T-cell (primary cell): ENCODE measurements around the gene AUH. TPM values are rescaled to one million over a fixed set of nuclear protein-coding genes. Genes with fewer than 3 reads are reported as not detected.

ENCODE experiments used
- ATAC-seq, 4 experiments: fragments of 200-7000 bp in 3 of 4; fragments of 150-1000 bp in 1 of 4; cut with Tn5 transposase; replicated peaks in 1 of 4; 1 replicate in 3 of 4; 2 replicates in 1 of 4; pipeline ENCODE4 v1.10.0; 2021; ENCODE audit warnings: moderate library complexity in 3 of 4, mild to moderate bottlenecking in 2 of 4, moderate number of reproducible peaks in 1 of 4
- CTCF ChIA-PET, 2 donors: fragments of 300-600 bp; sonication (Branson Sonifier 250); formaldehyde crosslinking; loops; one replicate each; lab custom pipeline; 2022; ENCODE audit warnings: antibody characterized with exemption in 2 of 2; lab: Charles Lee
- POLR2A ChIA-PET, 2 donors: fragments of 300-600 bp; sonication (Branson Sonifier 250); formaldehyde crosslinking; loops; one replicate each; lab custom pipeline; 2022; ENCODE audit warnings: antibody characterized with exemption in 2 of 2; lab: Charles Lee
- DNase-seq, 35 experiments: peaks; one replicate each; pipeline versions ENCODE4 v3.0.0 to v3.0.0-alpha.2; 2013 to 2023
- H3K27ac ChIP-seq: one replicate; pipeline ENCODE4 v1.5.1; 2013; ENCODE audit warnings: low read length
- H3K27me3 ChIP-seq, 2 experiments: replicated peaks in 1 of 2; 1 replicate in 1 of 2; 2 replicates in 1 of 2; pipeline versions ENCODE4 v1.6.1 to v1.7.0; 2013; ENCODE audit warnings: low read length in 1 of 2, mixed read lengths in 1 of 2; ENCODE audit not compliant: control insufficient read depth in 2 of 2, insufficient read depth in 2 of 2; ENCODE audit errors: extremely low read depth in 1 of 2
- H3K36me3 ChIP-seq, 2 donors: 1 replicate in 1 of 2; 2 replicates in 1 of 2; pipeline versions ENCODE4 v1.6.1 to v1.7.0; 2013; ENCODE audit warnings: low read length in 1 of 2; ENCODE audit not compliant: control insufficient read depth in 2 of 2, insufficient read depth in 1 of 2; ENCODE audit errors: extremely low read depth in 1 of 2
- H3K4me1 ChIP-seq, 2 experiments: 1 replicate in 1 of 2; 2 replicates in 1 of 2; pipeline versions ENCODE4 v1.6.1 to v1.7.0; 2013; ENCODE audit warnings: low read length in 2 of 2, mixed read lengths in 1 of 2; ENCODE audit not compliant: insufficient read depth in 2 of 2, control insufficient read depth in 1 of 2; ENCODE audit errors: extremely low read depth in 1 of 2
- H3K4me3 ChIP-seq, 2 donors: 1 replicate in 1 of 2; 2 replicates in 1 of 2; pipeline versions ENCODE4 v1.5.1 to v1.7.0; 2013; ENCODE audit warnings: mild to moderate bottlenecking in 2 of 2, low read length in 1 of 2, moderate library complexity in 1 of 2; ENCODE audit not compliant: control insufficient read depth in 1 of 2; ENCODE audit errors: extremely low read depth in 1 of 2
- H3K9me3 ChIP-seq: 2 replicates; pipeline ENCODE4 v1.7.0; 2013
- H3K27ac Mint-ChIP-seq, 2 donors: one replicate each; pipeline ENCODE4 v1.8.0; 2020 to 2021; ENCODE audit warnings: mild to moderate bottlenecking in 2 of 2, mixed read lengths in 2 of 2
- H3K27me3 Mint-ChIP-seq, 2 donors: one replicate each; pipeline ENCODE4 v1.8.0; 2021 to 2022; ENCODE audit warnings: mixed read lengths in 2 of 2
- H3K36me3 Mint-ChIP-seq: one replicate; pipeline ENCODE4 v1.8.0; 2021; ENCODE audit warnings: mixed read lengths
- H3K4me1 Mint-ChIP-seq, 3 donors: one replicate each; pipeline ENCODE4 v1.8.0; 2020 to 2022; ENCODE audit warnings: mixed read lengths in 3 of 3, mild to moderate bottlenecking in 1 of 3
- H3K4me3 Mint-ChIP-seq, 3 donors: one replicate each; pipeline ENCODE4 v1.8.0; 2020 to 2022; ENCODE audit warnings: mild to moderate bottlenecking in 3 of 3, mixed read lengths in 3 of 3, moderate library complexity in 3 of 3
- H3K9me3 Mint-ChIP-seq, 3 donors: one replicate each; pipeline ENCODE4 v1.8.0; 2020 to 2022; ENCODE audit warnings: mixed read lengths in 3 of 3
- WGBS: methylation state at CpG from one replicate; pipeline ENCODE4 v1.1.5; 2013; ENCODE audit warnings: missing lambda C conversion rate; ENCODE audit not compliant: insufficient coverage; 5-methylcytosine and 5-hydroxymethylcytosine counted together
- total RNA-seq, 35 experiments: library from RNA in 6 of 35; stranded (reverse) in 6 of 35; fragments of 120-200 nt in 1 of 35; gene quantifications; one replicate each; pipeline versions ENCODE4 v1.2.1 to v1.2.4 and lab custom pipeline; 2013 to 2026

The AUH gene
- total RNA-seq, 5 donors from 2014 or later (not counting 1 experiment from before 2014, with no cell fraction given), result 17.2 to 24.6 (median 21.6) TPM

DNA sequence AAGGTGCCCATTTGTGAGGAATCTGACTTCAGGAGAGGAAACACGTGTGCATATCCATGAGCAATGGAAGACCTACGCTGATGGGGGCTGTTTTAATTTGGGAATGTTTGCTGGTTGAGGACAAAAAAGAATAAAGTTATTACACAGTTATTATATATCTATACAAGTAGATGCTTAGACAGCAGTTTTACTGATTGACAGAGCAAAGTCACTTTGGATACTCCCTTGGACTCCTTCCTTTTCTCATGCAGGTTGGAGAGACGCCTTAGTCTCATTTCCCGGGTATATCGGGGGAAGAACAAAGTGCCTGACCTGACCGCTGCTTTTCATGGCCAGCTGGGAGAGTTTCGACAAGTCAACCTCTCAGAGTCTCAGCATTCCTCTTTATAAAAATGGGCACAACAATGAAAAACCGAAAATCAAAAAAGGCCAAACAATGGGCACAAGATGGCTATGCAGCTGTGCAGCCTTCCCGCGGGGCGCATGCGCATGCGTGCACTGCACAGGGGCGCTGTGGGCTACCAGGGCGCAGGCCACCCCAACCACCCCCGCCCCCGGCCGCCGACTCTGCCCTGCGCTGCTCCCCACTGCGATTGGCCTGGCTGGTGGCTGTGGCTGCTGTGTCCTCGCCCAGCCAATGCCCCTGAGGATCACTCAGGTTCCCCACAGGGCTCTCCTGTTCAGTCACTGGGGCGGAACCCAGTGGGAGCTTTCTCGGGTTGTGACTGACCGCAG lies 43.8 kb upstream of the AUH start:
- ATAC-seq, result no peak
- Histone ChIP-seq H3K9me3 (no peaks in the 10 kb centered on the region), H3K36me3 (peaks cover 0 to 5% of the 10 kb centered on the region in 2 donors), H3K4me3 (no peak overlapping the region), H3K4me1 (no peaks in the 10 kb centered on the region), H3K27ac (no peak overlapping the region), H3K27me3 (no peaks in the 10 kb centered on the region)
- ChIA-PET POLR2A (interaction anchor here in 1 of 2 donors (0.6 kb wide), 1 partner anchor 205 kb away, joined by 5 read pairs; no protein-coding TSS in a partner anchor), CTCF (no interaction called here)
- Mint-ChIP-seq H3K9me3 (no peaks in the 10 kb centered on the region), H3K4me1 (peaks cover 0 to 10% (median 2%) of the 10 kb centered on the region in 3 donors), H3K4me3 (no peak overlapping the region), H3K36me3 (peaks cover 13% of the 10 kb centered on the region), H3K27me3 (peaks cover 3% of the 10 kb centered on the region in 2 donors), H3K27ac (no peak overlapping the region)
- WGBS, result 94% methylated on average over 19 of the region's 25 CpGs
- no peak for DNase-seq

DNA sequence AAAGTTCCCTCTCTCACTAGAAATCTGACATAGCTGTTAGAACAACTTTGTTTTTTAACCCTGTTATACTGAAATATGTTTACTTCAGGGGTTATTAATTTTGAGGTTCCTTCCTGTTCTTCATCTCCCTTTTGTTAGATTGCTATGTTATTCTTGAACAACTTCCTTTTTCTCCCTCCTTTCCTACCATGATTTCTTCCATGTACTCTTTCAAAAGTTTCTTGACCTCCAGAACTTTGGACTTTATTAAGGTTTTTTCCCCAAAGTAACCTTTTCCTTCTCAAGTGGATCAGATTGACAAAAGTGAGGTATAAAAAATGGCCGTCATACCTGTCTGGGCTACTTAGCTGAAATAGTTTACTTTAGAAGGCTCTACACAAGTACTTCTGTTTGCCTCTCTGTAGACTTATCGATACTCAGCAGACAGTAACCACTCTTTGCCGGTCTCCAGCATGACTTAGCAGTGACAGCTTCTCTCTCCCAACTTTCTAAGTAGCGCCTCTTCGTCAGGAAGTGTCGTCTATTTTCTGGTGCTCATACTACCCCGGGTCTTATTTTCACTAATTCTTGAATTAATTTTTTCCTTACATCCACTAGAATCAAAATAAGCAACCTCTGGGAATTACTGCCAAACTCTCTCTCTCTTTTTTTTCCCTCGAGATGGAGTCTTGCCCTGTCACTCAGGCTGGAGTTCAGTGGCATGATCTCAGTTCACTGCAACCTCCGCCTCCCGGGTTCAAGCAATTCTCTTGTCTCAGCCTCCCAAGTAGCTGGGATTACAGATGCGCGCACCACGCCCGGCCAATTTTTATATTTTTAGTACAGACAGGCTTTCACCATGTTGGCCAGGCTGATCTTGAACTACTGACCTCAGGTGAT lies 42.2 kb upstream of the AUH start:
- Histone ChIP-seq H3K27me3 (peaks cover 0 to 3% of the 10 kb centered on the region in 2 experiments), H3K4me1 (no peaks in the 10 kb centered on the region), H3K27ac (no peak overlapping the region), H3K9me3 (no peaks in the 10 kb centered on the region), H3K36me3 (no peaks in the 10 kb centered on the region), H3K4me3 (no peak overlapping the region)
- Mint-ChIP-seq H3K27me3 (peaks cover 3 to 5% of the 10 kb centered on the region in 2 donors), H3K4me1 (peaks cover 0 to 10% (median 2%) of the 10 kb centered on the region in 3 donors), H3K4me3 (no peak overlapping the region), H3K9me3 (no peaks in the 10 kb centered on the region), H3K36me3 (no peaks in the 10 kb centered on the region), H3K27ac (no peak overlapping the region)
- no peak for DNase-seq
- ChIA-PET CTCF (no interaction called here), POLR2A (no interaction called here)
- ATAC-seq, result no peak
- 75% methylated on average over 11 of the region's 14 CpGs for WGBS

DNA sequence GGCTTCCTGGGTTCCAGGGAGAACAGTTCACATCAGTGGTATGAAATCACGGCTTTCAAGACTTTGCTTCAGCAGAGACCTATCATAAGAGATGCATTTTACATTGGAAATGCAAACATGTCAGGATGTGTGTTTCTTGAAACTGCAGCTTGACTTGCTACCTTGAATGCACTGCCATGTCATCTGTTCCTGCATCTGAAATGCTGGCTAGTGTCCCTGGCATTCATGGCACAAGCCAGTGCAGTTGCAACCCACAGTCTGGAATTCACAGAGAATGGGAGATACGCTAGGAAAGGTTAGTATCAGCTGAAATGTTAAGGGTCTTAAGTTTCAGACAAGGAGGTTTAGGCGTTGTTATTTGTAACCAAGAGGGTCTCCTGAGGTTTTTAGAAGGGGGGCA lies 37.2 kb upstream of the AUH start:
- Histone ChIP-seq H3K4me1 (no peaks in the 10 kb centered on the region), H3K4me3 (no peak overlapping the region), H3K27ac (no peak overlapping the region), H3K27me3 (peaks cover 0 to 3% of the 10 kb centered on the region in 2 experiments), H3K9me3 (no peaks in the 10 kb centered on the region), H3K36me3 (no peaks in the 10 kb centered on the region)
- ATAC-seq, result no peak
- H3K27me3 Mint-ChIP-seq, result peaks cover 3 to 5% of the 10 kb centered on the region in 2 donors
- H3K27ac Mint-ChIP-seq, result no peak overlapping the region
- no peaks in the 10 kb centered on the region for H3K36me3 Mint-ChIP-seq
- WGBS, result 89% methylated on average over 3 of the region's 3 CpGs
- H3K4me3 Mint-ChIP-seq, result no peak overlapping the region
- H3K4me1 Mint-ChIP-seq, result peaks cover 8 to 12% (median 9%) of the 10 kb centered on the region in 3 donors
- DNase-seq, result no peak
- ChIA-PET POLR2A (no interaction called here), CTCF (no interaction called here)
- no peaks in the 10 kb centered on the region for H3K9me3 Mint-ChIP-seq

DNA sequence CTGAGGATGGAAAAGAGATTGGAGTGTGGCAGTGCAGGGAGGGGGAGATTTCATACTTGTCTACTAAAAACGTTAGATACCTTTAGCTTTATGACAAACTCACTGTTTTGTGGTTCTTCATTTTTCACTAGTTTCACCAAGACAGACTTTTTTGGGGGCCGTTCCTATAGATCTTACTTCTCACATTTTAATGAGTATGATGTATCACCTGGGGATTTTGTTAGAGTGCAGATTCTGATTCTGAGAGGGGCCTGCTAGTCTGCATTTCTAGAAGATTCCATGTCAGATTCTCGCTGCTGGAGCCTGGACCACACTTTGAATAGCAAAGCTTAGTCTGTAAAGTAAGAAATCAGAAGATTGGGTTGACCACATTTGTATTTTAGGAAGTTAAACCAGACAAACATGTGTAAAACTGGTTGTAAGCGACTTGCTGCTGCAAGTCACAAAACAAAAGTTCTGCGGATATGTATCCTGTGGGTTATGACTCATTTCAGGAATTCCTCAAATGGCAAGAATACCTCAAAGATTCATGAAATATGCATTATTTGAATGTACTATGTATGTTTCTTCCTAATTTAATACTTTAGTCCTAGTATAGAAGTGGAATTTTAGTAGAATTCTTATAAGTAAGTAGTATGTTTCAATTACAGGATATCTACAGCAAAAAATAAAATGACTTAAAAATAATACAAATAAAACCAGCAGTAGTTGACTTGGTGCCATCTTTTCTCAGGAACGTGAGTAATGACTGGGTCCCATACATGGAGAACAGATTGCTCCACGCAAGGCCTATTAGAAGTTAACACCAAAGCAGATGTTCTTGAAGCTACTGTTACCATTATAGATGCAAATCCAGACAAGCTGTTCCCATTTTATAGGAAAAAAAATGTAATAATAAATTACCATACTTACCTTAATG lies 34.1 kb upstream of the AUH start:
- Histone ChIP-seq H3K27ac (no peak overlapping the region), H3K36me3 (no peaks in the 10 kb centered on the region), H3K27me3 (peaks cover 0 to 3% of the 10 kb centered on the region in 2 experiments), H3K9me3 (no peaks in the 10 kb centered on the region), H3K4me3 (no peak overlapping the region), H3K4me1 (no peaks in the 10 kb centered on the region)
- ChIA-PET CTCF (interaction anchor here in 1 of 2 donors (0.7 kb wide), 1 partner anchor 290 kb away, joined by 5 read pairs; no protein-coding TSS in a partner anchor), POLR2A (interaction anchor here in 1 of 2 donors (0.6 kb wide), 1 partner anchor 154 kb away, joined by 3 read pairs; no protein-coding TSS in a partner anchor)
- Mint-ChIP-seq H3K27ac (no peak overlapping the region), H3K4me1 (peaks cover 0 to 10% (median 8%) of the 10 kb centered on the region in 3 donors), H3K27me3 (peaks cover 0 to 2% of the 10 kb centered on the region in 2 donors), H3K36me3 (no peaks in the 10 kb centered on the region), H3K9me3 (no peaks in the 10 kb centered on the region), H3K4me3 (no peak overlapping the region)
- ATAC-seq, result no peak
- WGBS, result 50% methylated on average over 1 of the region's 7 CpGs
- no peak for DNase-seq

DNA sequence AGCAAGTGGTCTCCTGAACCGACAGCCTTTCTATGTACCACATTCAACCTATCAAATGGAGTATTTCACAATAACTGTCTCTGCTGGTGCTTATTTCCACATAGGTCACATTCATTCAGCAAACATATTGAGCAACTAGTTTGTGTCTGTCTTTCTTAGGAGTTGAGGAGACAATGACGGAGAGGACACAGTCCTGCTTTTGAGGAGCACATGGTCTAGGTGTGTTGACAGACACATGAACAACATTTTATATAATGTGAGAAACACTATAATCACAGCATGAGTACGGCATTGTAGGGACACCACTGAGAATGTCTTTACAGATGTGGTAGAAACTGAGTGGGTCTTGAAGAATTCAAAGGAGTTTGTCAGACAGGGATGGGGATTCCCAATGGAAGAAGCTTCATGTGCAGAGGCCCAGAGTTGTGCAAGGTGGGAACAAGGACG lies 33.4 kb upstream of the AUH start:
- Mint-ChIP-seq H3K4me3 (no peak overlapping the region), H3K9me3 (no peaks in the 10 kb centered on the region), H3K36me3 (no peaks in the 10 kb centered on the region), H3K27ac (no peak overlapping the region), H3K4me1 (peaks cover 0 to 10% (median 8%) of the 10 kb centered on the region in 3 donors), H3K27me3 (no peaks in the 10 kb centered on the region)
- ChIA-PET POLR2A (interaction anchor here in 1 of 2 donors (0.6 kb wide), 1 partner anchor 155 kb away, joined by 3 read pairs; no protein-coding TSS in a partner anchor), CTCF (no interaction called here)
- ATAC-seq, result no peak
- no peak overlapping the region for H3K4me3 ChIP-seq
- H3K9me3 ChIP-seq, result no peaks in the 10 kb centered on the region
- H3K27me3 ChIP-seq, result peaks cover 0 to 3% of the 10 kb centered on the region in 2 experiments
- no peak for DNase-seq
- H3K27ac ChIP-seq, result no peak overlapping the region
- H3K36me3 ChIP-seq, result no peaks in the 10 kb centered on the region
- no peaks in the 10 kb centered on the region for H3K4me1 ChIP-seq
- 43% methylated on average over 1 of the region's 4 CpGs for WGBS
